Measurements from ENCODE around the gene PRRG4. TPM values are rescaled to one million over a fixed set of nuclear protein-coding genes. Genes with fewer than 3 reads are reported as not detected.
"Not testable (repeated sequence)": the region's sequence is repeated elsewhere in the genome, so short reads cannot be mapped to it uniquely, and the experiment has no call there.

The PRRG4 gene
- total RNA-seq, 6 donors from 2014 or later = 5.2 to 33.6 (median 9.6) TPM

DNA sequence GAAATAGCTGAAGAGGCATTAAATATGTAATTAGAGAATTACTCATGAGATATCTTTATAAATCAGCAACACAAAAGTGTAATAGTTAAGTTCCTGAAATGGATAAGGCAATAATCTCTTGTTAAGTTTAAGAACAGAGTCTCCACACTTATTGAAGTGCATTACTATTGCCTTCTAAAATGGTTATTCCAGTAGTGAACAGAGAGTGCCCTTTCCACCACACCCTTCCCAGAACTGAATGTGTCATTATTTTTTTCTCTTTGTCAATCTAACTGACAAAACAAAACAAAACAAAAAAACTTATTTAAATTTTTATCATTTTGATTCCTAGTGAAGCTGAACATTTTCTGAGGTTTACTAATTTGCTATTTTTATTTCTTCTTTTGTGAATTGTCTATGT is 9.2 kb upstream of the PRRG4 start:
- no peak for DNase-seq
- Histone ChIP-seq H3K9me3 (no peaks in the 10 kb centered on the region), H3K27me3 (no peaks in the 10 kb centered on the region), H3K4me1 (no peaks in the 10 kb centered on the region), H3K27ac (no peak overlapping the region), H3K36me3 (no peaks in the 10 kb centered on the region), H3K4me3 (no peak overlapping the region)
- no peak for ATAC-seq (ENCODE audit: low FRiP score in 2 of 2)
- TF ChIP-seq POLR2AphosphoS5 (IDR thresholded peaks at IDR 0.05) (no peak), EP300 (IDR thresholded peaks at IDR 0.05) (no peak), POLR2A (IDR thresholded peaks at IDR 0.05) (no peak)
- TF ChIP-seq, protein P1, sequence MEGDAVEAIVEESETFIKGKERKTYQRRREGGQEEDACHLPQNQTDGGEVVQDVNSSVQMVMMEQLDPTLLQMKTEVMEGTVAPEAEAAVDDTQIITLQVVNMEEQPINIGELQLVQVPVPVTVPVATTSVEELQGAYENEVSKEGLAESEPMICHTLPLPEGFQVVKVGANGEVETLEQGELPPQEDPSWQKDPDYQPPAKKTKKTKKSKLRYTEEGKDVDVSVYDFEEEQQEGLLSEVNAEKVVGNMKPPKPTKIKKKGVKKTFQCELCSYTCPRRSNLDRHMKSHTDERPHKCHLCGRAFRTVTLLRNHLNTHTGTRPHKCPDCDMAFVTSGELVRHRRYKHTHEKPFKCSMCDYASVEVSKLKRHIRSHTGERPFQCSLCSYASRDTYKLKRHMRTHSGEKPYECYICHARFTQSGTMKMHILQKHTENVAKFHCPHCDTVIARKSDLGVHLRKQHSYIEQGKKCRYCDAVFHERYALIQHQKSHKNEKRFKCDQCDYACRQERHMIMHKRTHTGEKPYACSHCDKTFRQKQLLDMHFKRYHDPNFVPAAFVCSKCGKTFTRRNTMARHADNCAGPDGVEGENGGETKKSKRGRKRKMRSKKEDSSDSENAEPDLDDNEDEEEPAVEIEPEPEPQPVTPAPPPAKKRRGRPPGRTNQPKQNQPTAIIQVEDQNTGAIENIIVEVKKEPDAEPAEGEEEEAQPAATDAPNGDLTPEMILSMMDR (IDR thresholded peaks at IDR 0.05) = no peak

DNA sequence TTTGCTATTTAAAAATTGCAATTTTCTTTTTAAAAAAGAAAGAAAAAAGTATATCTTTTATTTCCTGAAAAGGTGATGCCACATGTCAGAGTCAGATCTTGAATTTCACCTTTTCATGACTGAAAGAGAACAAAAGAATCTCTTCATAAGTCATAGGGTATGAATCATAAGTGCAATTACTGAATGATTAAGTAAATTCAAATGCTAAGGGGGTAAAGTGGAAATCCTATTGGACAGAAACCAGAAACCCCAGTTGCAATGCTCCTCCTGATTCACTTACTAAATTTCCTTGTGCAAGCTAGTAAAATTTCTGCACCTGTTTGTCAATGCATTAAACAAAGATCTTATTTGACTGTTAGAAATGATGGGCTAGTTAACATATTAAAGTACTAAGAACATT is 8.2 kb upstream of the PRRG4 start:
- Histone ChIP-seq H3K4me1 (no peaks in the 10 kb centered on the region), H3K27me3 (no peaks in the 10 kb centered on the region), H3K36me3 (no peaks in the 10 kb centered on the region), H3K27ac (no peak overlapping the region), H3K9me3 (no peaks in the 10 kb centered on the region), H3K4me3 (no peak overlapping the region)
- ATAC-seq (ENCODE audit: low FRiP score in 2 of 2) = no peak
- no peak for DNase-seq
- no peak for TF ChIP-seq EP300 (IDR thresholded peaks at IDR 0.05)
- TF ChIP-seq, protein P1 (IDR thresholded peaks at IDR 0.05) = no peak
- TF ChIP-seq POLR2AphosphoS5 (IDR thresholded peaks at IDR 0.05) = no peak
- no peak for TF ChIP-seq POLR2A (IDR thresholded peaks at IDR 0.05)

DNA sequence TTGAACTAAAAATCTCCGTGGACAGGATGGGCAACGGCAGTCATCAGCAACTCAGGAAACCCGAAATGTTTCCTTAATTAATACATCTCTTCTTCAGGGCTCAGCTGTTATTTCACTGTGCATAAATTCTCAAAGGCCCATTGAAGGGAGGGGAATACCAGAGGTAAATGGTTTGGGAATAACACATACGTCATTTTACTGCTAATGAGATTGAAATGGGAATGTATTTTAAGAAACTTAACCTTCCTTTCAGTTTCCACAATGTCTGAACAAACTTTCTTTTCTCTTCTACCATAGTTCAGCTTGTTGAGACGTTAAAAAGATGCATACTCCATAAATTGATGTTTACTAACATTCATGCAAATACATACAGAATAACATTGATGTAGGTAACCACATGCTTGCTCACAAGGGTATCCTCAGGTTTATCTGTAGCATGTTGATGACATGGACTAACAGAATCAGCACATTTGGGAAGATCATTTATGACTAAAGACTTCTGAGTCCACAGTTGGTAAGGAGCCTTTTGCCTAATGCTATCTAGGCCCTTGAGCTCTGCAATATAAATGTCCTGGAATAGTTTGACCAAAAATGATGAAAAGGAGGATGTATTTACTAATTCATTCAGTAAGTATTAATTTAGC is 7.7 kb upstream of the PRRG4 start:
- H3K4me3 ChIP-seq = no peak overlapping the region
- no peaks in the 10 kb centered on the region for H3K36me3 ChIP-seq
- H3K27ac ChIP-seq = peak overlapping the region in 1 of 4 donors; percentile 25
- no peaks in the 10 kb centered on the region for H3K9me3 ChIP-seq
- ATAC-seq (ENCODE audit: low FRiP score in 2 of 2) (no peak), DNase-seq (no peak)
- 61 to 67% methylated on average over 5 of the region's 5 CpGs for WGBS, 2 donors
- TF ChIP-seq, protein P1 (IDR thresholded peaks at IDR 0.05) = no peak
- TF ChIP-seq POLR2A (IDR thresholded peaks at IDR 0.05) (no peak), POLR2AphosphoS5 (IDR thresholded peaks at IDR 0.05) (no peak), EP300 (IDR thresholded peaks at IDR 0.05) (no peak)
- H3K4me1 ChIP-seq = no peaks in the 10 kb centered on the region
- H3K27me3 ChIP-seq = no peaks in the 10 kb centered on the region

DNA sequence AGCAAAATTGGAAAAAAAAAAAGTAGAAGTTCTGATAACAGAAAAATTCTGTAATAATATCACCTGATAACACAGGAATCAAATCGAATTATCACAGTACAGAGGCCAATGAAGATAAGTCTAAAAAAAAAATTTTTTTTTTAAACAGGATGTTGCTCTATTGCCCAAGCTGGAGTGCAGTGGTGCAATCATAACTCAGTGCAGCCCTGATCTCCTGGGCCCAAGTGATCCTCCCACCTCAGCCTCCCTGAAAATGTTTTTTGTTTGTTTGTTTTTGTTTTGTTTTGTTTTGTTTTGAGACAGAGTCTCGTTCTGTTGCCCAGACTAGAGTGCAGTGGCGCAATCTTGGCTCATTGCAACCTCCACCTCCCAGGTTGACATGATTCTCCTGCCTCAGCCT is 6.1 kb upstream of the PRRG4 start:
- not testable (repeated sequence) for ATAC-seq (ENCODE audit: low FRiP score in 2 of 2)

DNA sequence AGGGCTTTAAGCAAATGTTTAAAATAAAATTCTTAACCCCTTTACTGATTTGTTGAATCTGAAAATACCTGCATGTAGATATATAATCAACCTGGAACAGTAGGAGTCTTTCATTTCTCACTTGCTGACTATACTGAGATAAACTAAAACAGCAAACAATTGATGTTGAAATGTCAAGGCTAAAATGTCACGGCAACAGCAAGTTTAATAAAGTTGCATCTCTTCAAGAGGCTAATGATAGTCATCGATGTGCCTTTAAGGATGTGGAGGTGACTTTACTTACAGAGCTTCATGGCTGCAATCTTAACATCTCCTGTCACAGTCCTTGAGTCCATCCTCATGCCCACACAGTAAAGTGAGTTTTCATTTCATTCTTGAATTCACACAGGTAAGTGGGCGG is 3.6 kb upstream of the PRRG4 start:
- Histone ChIP-seq H3K4me1 (peaks cover 0 to 14% (median 10%) of the 10 kb centered on the region in 4 donors), H3K9me3 (no peaks in the 10 kb centered on the region), H3K27me3 (no peaks in the 10 kb centered on the region), H3K4me3 (no peak overlapping the region), H3K27ac (no peak overlapping the region), H3K36me3 (no peaks in the 10 kb centered on the region)
- TF ChIP-seq, protein P1 (IDR thresholded peaks at IDR 0.05) = no peak
- TF ChIP-seq POLR2A (IDR thresholded peaks at IDR 0.05) = no peak
- no peak for TF ChIP-seq POLR2AphosphoS5 (IDR thresholded peaks at IDR 0.05)
- no peak for TF ChIP-seq EP300 (IDR thresholded peaks at IDR 0.05)
- ATAC-seq (ENCODE audit: low FRiP score in 2 of 2) (no peak), DNase-seq (no peak)
- 57 to 60% methylated on average over 3 of the region's 3 CpGs for WGBS, 2 donors

More for the DNA sequence above, 6.1 kb upstream of the PRRG4 start:
- H3K4me1 ChIP-seq, H3K4me3 ChIP-seq, H3K27me3 ChIP-seq, H3K27ac ChIP-seq, H3K9me3 ChIP-seq, DNase-seq, H3K36me3 ChIP-seq: not testable (repeated sequence)
- 67 to 76% methylated on average over 3 of the region's 3 CpGs for WGBS, 2 donors
